GM12878 (cell line): ENCODE measurements around the gene PLEKHJ1. TPM values are rescaled to one million over a fixed set of nuclear protein-coding genes. Genes with fewer than 3 reads are reported as not detected.

Experiments
- ATAC-seq: fragments of 200-7000 bp; cut with Tn5 transposase; 3 replicates; pipeline ENCODE4 v1.9.1; 2020; ENCODE audit warnings: mild to moderate bottlenecking, moderate library complexity
- BruUV-seq: library from RNA; stranded (reverse); fragments of 400-500 nt; replicated peaks from 2 replicates; lab custom pipeline; 2021; lab: Mats Ljungman, UMichigan
- CTCF ChIA-PET: fragments of 300-600 bp; sonication (Branson Sonifier 250); formaldehyde crosslinking; extraction: SDS; loops from one replicate; lab custom pipeline; 2021; ENCODE audit warnings: inconsistent platforms; lab: Yijun Ruan, JAX
- POLR2A ChIA-PET: fragments of 350-600 bp; formaldehyde crosslinking; extraction: SDS; loops from one replicate; lab custom pipeline; 2021; ENCODE audit warnings: inconsistent platforms; lab: Charles Lee
- RAD21 ChIA-PET: fragments of 300-600 bp; sonication (Branson Sonifier 250); formaldehyde crosslinking; loops from one replicate; lab custom pipeline; 2023; ENCODE audit warnings: antibody characterized with exemption; ENCODE audit not compliant: unreplicated experiment; lab: Charles Lee
- SMC1A ChIA-PET: fragments of 300-600 bp; sonication (Branson Sonifier 250); formaldehyde crosslinking; loops from one replicate; lab custom pipeline; 2023; ENCODE audit not compliant: unreplicated experiment, uncharacterized antibody; lab: Charles Lee
- DNase-seq: peaks from one replicate; pipeline ENCODE4 v3.0.0-alpha.2; 2011; ENCODE audit warnings: low read depth, low spot score
- FAIRE-seq: peaks from 3 replicates; lab custom pipeline; 2011; peaks lifted over from hg19 to GRCh38; lab: Jason Lieb, UNC
- H2AFZ ChIP-seq: 2 replicates; pipeline ENCODE4 v1.6.0; 2011; ENCODE audit warnings: low read depth, low read length, control low read depth; ENCODE audit not compliant: control insufficient read depth
- H3K27ac ChIP-seq: 2 replicates; pipeline ENCODE4 v1.5.1; 2011; ENCODE audit warnings: control low read depth; ENCODE audit not compliant: control insufficient read depth, insufficient read depth
- H3K27me3 ChIP-seq, 2 experiments: replicated peaks in 1 of 2; 2 replicates each; pipeline versions ENCODE4 v1.6.0 to v1.6.1; 2011; ENCODE audit warnings: low read length in 1 of 2; ENCODE audit not compliant: control insufficient read depth in 2 of 2, insufficient read depth in 2 of 2
- H3K36me3 ChIP-seq, 2 experiments: 2 replicates each; pipeline ENCODE4 v1.5.1; 2011; ENCODE audit warnings: low read length in 1 of 2; ENCODE audit not compliant: control insufficient read depth in 2 of 2, insufficient read depth in 2 of 2
- H3K4me1 ChIP-seq: 2 replicates; pipeline ENCODE4 v1.6.1; 2011; ENCODE audit warnings: mild to moderate bottlenecking, low read length, moderate library complexity, mixed read lengths; ENCODE audit not compliant: control insufficient read depth, insufficient read depth
- H3K4me2 ChIP-seq: 2 replicates; pipeline ENCODE4 v1.6.0; 2011; ENCODE audit warnings: control low read depth; ENCODE audit not compliant: control insufficient read depth, insufficient read depth
- H3K4me3 ChIP-seq: fragments of 200-600 bp; sonication (generic); 2 replicates; pipeline ENCODE4 v1.5.1; 2016
- H3K79me2 ChIP-seq: 2 replicates; pipeline ENCODE4 v1.6.0; 2011; ENCODE audit warnings: low read length; ENCODE audit not compliant: control insufficient read depth, insufficient read depth
- H3K9ac ChIP-seq: 2 replicates; pipeline ENCODE4 v1.8.0; 2011; ENCODE audit warnings: low read length, control low read depth, mixed read lengths; ENCODE audit not compliant: control insufficient read depth, insufficient read depth
- H3K9me3 ChIP-seq: replicated peaks from 3 replicates; pipeline ENCODE4 v1.5.1; 2011; ENCODE audit warnings: mild to moderate bottlenecking, low read length; ENCODE audit not compliant: control insufficient read depth, insufficient read depth
- H4K20me1 ChIP-seq: 2 replicates; pipeline ENCODE4 v1.6.0; 2011; ENCODE audit not compliant: control insufficient read depth, insufficient read depth
- ATF7 ChIP-seq: fragments of 450-650 bp; IDR thresholded peaks from 2 replicates; pipeline ENCODE4 v1.6.1; 2016; ENCODE audit warnings: low read depth, mild to moderate bottlenecking
- ETV6 ChIP-seq, 2 experiments: fragments of 450-650 bp in 1 of 2; IDR thresholded peaks in 1 of 2; conservative IDR thresholded peaks in 1 of 2; 2 replicates each; pipeline ENCODE4 v1.6.1; 2014; ENCODE audit warnings: antibody characterized with exemption in 1 of 2, borderline replicate concordance in 1 of 2, low read depth in 1 of 2, mild to moderate bottlenecking in 1 of 2, moderate library complexity in 1 of 2
- EZH2 ChIP-seq: IDR thresholded peaks from 2 replicates; pipeline ENCODE4 v1.6.1; 2012; ENCODE audit warnings: low read depth, mild to moderate bottlenecking, control low read depth, inconsistent platforms, low read length, borderline replicate concordance; ENCODE audit not compliant: control insufficient read depth
- MXI1 ChIP-seq: fragments of 150-350 bp; IDR thresholded peaks from 2 replicates; pipeline ENCODE4 v1.6.1; 2011; ENCODE audit warnings: low read depth, mild to moderate bottlenecking, inconsistent platforms, low read length, improper control_type of control experiment
- NFXL1 ChIP-seq: fragments of 450-650 bp; IDR thresholded peaks from 2 replicates; pipeline ENCODE4 v1.6.1; 2017; ENCODE audit warnings: antibody characterized with exemption, mild to moderate bottlenecking, borderline replicate concordance
- RAD21 ChIP-seq: IDR thresholded peaks from 2 replicates; pipeline ENCODE4 v1.6.1; 2011; ENCODE audit warnings: mild to moderate bottlenecking, low read depth, low read length, moderate library complexity; ENCODE audit not compliant: insufficient read depth
- SMARCA5 ChIP-seq: fragments of 450-650 bp; IDR thresholded peaks from 2 replicates; pipeline ENCODE4 v1.6.1; 2017; ENCODE audit warnings: mild to moderate bottlenecking
- SUPT20H ChIP-seq: IDR thresholded peaks from 2 replicates; pipeline ENCODE4 v1.6.1; 2011; ENCODE audit warnings: low read depth, mild to moderate bottlenecking, low read length, moderate library complexity, borderline replicate concordance; ENCODE audit not compliant: control insufficient read depth
- ZNF24 ChIP-seq: fragments of 450-650 bp; IDR thresholded peaks from 2 replicates; pipeline ENCODE4 v1.6.1; 2017; ENCODE audit warnings: antibody characterized with exemption, mild to moderate bottlenecking
- WGBS: methylation state at CpG from one replicate; pipeline ENCODE4 v1.1.6; 2016; ENCODE audit warnings: low lambda C conversion rate; ENCODE audit not compliant: insufficient replicate concordance, insufficient coverage; ENCODE audit errors: missing lambda C conversion rate; 5-methylcytosine and 5-hydroxymethylcytosine counted together
- in situ Hi-C: fragments of 300-500 bp; cut with MboI; formaldehyde crosslinking; loops from 9 replicates; pipeline ENCODE4 v1.14.3; 2018; ENCODE audit warnings: mixed read lengths
- intact Hi-C: fragments of 100-400 bp; cut with micrococcal nuclease; formaldehyde crosslinking; loops from one replicate; pipeline ENCODE4 v1.14.2; 2022; ENCODE audit not compliant: unreplicated experiment
- polyA plus RNA-seq, 11 experiments: library from polyadenylated mRNA; depleted of rRNA in 4 of 11; unstranded in 6 of 11; stranded (reverse) in 5 of 11; fragments of >200 nt; fragmentation: Nextera tagmentation in 4 of 11; fragmentation: Illumina TruSeq in 1 of 11; extraction: Ambion mirVana in 4 of 11; extraction: Trizol in 1 of 11; gene quantifications; 1 replicate in 1 of 11; 2 replicates in 10 of 11; pipeline versions ENCODE4 v1.2.1 to v1.2.3, GENCODE V29; 2011 to 2016; ENCODE audit warnings: inconsistent platforms in 2 of 11, missing spikeins in 2 of 11, low read depth in 1 of 11
- total RNA-seq, 4 experiments: library from RNA; depleted of rRNA in 3 of 4; stranded (reverse); fragments of >200 nt in 3 of 4; fragmentation: Illumina TruSeq in 1 of 4; extraction: Trizol in 1 of 4; gene quantifications; 2 replicates each; pipeline versions ENCODE4 v1.2.1 to v1.2.3, GENCODE V29; 2013 to 2021
- TF ChIP-seq, protein P1 (sequence below): fragments of 450-650 bp; IDR thresholded peaks from 2 replicates; pipeline ENCODE4 v1.6.1; 2016; ENCODE audit warnings: mild to moderate bottlenecking

Gene PLEKHJ1
- total and polyA plus RNA-seq, 10 of the 15 experiments (the other 5 are each of a cell fraction or from before 2014, with no cell fraction given), result 1.3 to 133 (median 75.0) TPM

DNA sequence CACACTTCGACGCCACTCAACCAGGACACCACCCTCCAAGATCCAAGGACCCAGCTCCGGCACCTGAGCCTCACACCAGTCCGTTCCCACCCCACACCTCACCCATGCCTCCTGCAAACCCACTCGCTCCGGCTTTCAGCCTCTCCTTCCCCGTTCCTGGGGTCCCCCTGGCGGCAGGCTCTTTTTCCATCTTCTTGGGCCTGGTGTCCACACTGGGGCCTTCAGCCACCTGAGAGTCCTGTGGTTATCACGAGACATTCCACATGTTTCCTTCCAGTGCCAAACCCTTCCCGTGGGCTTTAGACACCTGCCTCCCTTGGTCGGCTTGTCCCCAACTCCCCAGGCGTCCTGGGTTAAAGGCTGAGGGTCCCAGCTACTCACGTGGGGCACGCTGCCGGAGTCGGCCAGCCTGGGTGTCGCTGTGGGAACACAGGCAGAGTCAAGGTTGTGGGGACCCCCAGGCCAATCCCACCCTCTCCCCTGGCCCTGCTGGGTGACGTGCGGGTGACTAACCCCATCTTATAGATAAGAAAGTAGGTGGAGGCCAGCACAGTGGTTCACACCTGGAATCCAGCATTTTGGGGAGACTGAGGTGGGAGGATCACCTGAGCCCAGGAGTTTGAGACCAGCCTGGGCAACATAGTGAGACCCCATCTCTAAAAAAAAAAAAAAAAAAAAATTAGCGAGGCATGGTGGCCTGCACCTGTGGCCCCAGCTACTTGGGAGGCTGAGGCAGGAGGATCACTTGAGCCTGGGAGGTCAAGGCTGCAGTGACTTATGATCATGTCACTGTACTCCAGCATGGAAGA is 18.1 kb upstream of the PLEKHJ1 start:
- no peaks in the 10 kb centered on the region for H3K79me2 ChIP-seq
- no TSS peak for BruUV-seq
- H3K4me1 ChIP-seq, result peaks cover 12% of the 10 kb centered on the region
- FAIRE-seq (no peak), DNase-seq (no peak), ATAC-seq (no peak)
- peaks cover 0 to 5% of the 10 kb centered on the region in 2 experiments; a peak in 2 of 4 replicates for H3K36me3 ChIP-seq
- H3K9ac ChIP-seq, result no peak overlapping the region
- POLR2A ChIA-PET, result interaction anchor here (0.8 to 1.5 kb wide), 3 partner anchors 14 to 16 kb away, joined by 3 to 9 read pairs (median 3); no protein-coding TSS in a partner anchor
- RAD21 ChIA-PET, result no interaction called here
- TF ChIP-seq, protein P1, sequence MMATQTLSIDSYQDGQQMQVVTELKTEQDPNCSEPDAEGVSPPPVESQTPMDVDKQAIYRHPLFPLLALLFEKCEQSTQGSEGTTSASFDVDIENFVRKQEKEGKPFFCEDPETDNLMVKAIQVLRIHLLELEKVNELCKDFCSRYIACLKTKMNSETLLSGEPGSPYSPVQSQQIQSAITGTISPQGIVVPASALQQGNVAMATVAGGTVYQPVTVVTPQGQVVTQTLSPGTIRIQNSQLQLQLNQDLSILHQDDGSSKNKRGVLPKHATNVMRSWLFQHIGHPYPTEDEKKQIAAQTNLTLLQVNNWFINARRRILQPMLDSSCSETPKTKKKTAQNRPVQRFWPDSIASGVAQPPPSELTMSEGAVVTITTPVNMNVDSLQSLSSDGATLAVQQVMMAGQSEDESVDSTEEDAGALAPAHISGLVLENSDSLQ, result no peak
- no peak for TF ChIP-seq ZNF24
- TF ChIP-seq ATF7, result no peak
- TF ChIP-seq RAD21, result no peak
- TF ChIP-seq EZH2, result no peak
- TF ChIP-seq MXI1, result no peak
- TF ChIP-seq SUPT20H, result no peak
- TF ChIP-seq SMARCA5, result no peak
- TF ChIP-seq ETV6 (conservative IDR thresholded peaks at IDR 0.05 in 1 of 2, IDR thresholded peaks at IDR 0.05 in 1 of 2; ENCODE audit: borderline replicate concordance in 1 of 2, low read depth in 1 of 2), result no peak
- no peak for TF ChIP-seq NFXL1
- peaks cover 14 to 19% of the 10 kb centered on the region in 2 experiments; a peak in 3 of 4 replicates for H3K27me3 ChIP-seq
- CTCF ChIA-PET, result no interaction called here
- intact Hi-C loops, result no loop called here
- no peak overlapping the region for H2AFZ ChIP-seq
- no peak overlapping the region for H3K4me2 ChIP-seq
- no peaks in the 10 kb centered on the region for H4K20me1 ChIP-seq
- no peak overlapping the region for H3K27ac ChIP-seq
- H3K4me3 ChIP-seq, result no peak overlapping the region
- SMC1A ChIA-PET, result no interaction called here
- WGBS, result 73% methylated on average over 16 of the region's 20 CpGs
- H3K9me3 ChIP-seq, result no peaks in the 10 kb centered on the region; the same call in 2 of the 3 replicates
- in situ Hi-C loops, result no loop called here
